Measurements from ENCODE around the gene ING3.

Gene ING3

GRCh38 chr7:121023683-121024511 is 73.3 kb downstream of the ING3 start:
- no peak for DNase-seq (ENCODE audit: extremely low read depth in 1 of 2, low read depth in 1 of 2)

GRCh38 chr7:121024611-121025010 is 74.0 kb downstream of the ING3 start:
- DNase-seq (ENCODE audit: extremely low read depth in 1 of 2, low read depth in 1 of 2) = no peak

- DNase-seq (ENCODE audit: extremely low read depth in 1 of 2, low read depth in 1 of 2) = no peak
These were observed 75.6 kb downstream of the ING3 start for GRCh38 chr7:121026159-121026558.

GRCh38 chr7:121026577-121027111 is 76.1 kb downstream of the ING3 start:
- DNase-seq (ENCODE audit: extremely low read depth in 1 of 2, low read depth in 1 of 2) = no peak
